GM19324 (cell line): Measurements from ENCODE around the gene IFI27L1.

Source experiments
- ATAC-seq: cut with Tn5 transposase; IDR thresholded peaks from one replicate; pipeline ENCODE4 v1.9.1; 2021; ENCODE audit warnings: mild to moderate bottlenecking, moderate library complexity; ENCODE audit not compliant: unreplicated experiment, low FRiP score

Gene IFI27L1

GRCh38 chr14:94077111-94077821 lies 3.8 kb upstream of the IFI27L1 start:
- ATAC-seq: no peak

- ATAC-seq: no peak
These were observed 3.3 kb upstream of the IFI27L1 start for GRCh38 chr14:94077823-94078222.

- ATAC-seq: no peak
These were observed 1.1 kb upstream of the IFI27L1 start for GRCh38 chr14:94079891-94080620.

DNA sequence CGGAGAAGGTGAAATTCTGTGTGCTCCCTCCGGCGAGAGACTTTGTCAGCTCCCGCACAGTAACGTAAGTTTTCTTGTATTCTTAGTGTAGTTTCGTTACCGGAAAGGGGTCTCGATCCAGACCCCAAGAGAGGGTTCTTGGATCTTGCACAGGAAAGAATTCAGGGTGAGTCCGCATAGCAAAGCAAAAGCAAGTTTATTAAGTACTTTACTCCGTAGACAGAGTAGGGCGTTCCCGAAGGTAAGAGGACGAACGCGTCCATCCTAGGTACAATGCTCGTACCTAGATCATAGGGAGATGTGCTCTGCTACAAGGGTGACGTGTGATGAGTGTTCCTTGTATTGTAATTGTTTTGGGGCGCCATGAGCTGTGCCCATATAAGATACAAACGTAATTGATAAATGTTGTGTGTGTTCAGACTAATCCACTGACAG lies 293 bp downstream of the IFI27L1 start:
- peak; percentile 24 for ATAC-seq

DNA sequence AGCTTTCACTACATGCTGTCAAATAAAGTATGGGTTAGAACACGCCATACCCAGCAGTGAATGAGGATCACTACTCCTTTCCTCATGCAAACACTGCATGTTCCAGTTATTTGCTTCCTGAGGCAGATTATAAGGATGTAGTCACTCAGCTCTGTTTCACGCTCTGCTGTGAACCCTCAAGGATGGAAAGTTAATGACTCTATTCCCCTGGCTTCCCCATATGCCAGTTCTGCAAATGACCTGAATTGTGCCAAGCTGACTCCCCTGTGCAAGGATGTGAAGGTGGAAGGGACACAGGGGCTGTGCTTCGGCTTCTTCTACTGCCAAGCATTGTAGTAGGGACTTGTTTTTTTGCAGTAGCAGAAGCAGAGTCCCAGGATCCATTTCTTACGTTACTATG lies 6.8 kb downstream of the IFI27L1 start:
- no peak for ATAC-seq

DNA sequence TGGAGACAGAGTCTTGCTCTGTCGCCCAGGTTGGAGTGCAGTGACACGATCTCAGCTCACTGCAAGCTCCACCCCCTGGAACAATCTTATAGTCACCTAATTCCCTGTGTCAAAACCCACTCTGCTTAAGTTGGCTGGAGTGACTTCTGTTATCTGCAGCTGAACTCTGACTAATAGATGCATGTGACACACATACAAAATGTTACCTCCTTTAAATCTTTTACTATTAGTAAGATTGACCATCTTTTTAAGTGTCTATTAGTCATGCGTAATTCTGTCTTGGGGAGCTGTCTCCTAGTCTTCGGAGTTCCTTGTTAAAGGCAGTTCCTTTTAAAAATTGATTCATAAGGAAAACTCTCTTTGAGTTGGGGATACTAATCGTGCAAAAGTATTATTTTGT lies 7.4 kb downstream of the IFI27L1 start:
- ATAC-seq: no peak

GRCh38 chr14:94089479-94089878 lies 8.4 kb downstream of the IFI27L1 start:
- no peak for ATAC-seq

DNA sequence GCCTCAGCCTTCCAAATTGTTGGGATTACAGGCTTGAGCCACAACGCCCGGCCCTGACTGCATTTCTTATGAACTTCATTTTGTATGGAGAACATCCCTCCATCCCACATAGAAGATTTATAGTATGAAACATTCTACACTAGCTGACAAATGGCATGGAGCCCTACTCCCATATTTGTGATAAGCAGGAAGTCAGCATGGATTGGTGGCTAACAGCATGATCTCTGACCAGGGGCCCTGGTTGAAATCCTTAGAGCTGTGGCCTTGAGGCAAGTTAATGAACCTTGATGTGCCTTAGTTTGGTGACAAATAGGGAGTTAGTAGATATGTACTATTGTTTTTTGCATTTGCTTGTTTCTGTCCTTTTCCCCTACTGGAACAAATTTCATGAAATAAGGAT lies 12.3 kb downstream of the IFI27L1 start:
- no peak for ATAC-seq

- no peak for ATAC-seq
These were observed 16.0 kb downstream of the IFI27L1 start for GRCh38 chr14:94097091-94097490.

DNA sequence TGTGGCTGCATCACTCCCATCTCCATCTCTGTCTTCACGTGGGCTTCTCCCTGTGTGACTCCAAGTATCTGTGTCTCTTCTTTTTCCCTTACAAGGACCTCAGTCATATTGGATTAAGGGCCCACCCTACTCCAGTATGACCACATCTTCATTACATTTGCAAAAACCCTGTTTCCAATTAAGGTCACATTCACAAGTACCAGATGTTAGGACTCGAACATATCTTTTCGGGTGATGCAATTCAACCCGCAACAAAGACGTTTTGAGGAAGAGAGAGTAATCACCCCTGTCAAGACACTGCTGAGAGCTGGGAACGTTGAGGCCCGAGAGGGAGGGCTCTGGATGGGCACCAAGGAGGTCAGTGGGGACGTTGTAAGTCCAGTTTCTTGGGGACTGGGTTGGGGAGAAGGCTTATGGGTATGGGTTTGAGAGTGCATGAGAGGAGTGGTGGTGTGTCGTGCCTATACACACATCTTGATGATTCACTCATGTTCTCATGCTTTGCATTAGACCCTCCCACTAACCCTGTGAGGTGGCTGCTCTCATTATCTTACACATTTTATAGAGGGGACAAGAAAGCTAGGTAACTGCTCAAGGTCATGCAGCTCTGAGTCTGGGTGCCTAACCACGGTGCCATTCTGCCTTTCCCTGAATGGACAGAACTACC lies 17.3 kb downstream of the IFI27L1 start:
- no peak for ATAC-seq

- no peak for ATAC-seq
These were observed 17.9 kb downstream of the IFI27L1 start for GRCh38 chr14:94099006-94099405.

DNA sequence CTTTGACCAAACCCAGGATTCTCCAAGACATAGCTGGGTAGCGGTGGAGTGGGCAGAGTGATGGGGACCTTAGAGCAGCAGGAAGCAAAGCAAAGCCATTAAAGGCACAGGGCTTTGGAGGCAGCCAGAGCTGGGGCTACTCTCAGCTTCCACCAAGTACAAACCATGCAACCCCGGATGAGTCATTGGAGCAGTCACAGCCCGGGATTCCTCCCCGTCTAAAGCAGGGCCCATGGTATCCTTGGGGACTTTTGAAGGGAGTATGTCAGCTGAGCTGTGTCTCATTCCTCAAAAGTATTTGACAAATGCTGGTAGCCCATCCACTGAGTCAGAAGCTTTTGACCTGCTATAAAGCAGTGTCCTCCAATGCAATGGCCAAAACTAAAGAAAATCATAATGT lies 19.7 kb downstream of the IFI27L1 start:
- ATAC-seq: no peak

- no peak for ATAC-seq
These were observed 20.6 kb downstream of the IFI27L1 start for GRCh38 chr14:94101748-94102147.

GRCh38 chr14:94102768-94103482 lies 21.8 kb downstream of the IFI27L1 start:
- ATAC-seq: no peak

DNA sequence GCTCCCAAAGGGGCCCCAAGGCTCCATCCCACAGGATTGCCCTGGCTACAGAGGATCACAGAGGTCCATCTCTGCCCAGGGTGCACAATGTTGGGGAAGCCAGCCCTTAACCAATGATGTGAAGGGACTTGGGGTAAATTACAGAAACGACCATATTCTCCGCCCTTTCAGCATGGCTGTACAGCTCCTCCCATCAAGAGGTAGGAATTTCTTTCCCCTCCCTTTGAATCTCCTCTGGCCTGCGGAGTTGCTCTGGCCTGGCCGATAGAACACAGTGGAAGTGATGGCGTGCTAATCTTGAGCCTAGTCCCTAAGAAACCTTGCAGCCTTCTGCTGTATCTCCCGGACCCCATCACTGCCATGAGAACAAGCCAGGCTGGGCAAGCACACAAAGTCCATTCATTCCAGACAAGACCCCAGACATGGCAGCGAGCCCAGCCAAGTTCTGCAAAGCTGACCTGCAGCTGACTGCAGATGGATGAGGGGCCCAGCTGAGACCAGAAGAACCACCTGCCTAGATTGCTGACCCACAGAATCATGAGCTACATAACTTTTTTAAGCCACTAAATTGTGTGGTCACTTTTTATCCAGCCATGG lies 22.5 kb downstream of the IFI27L1 start:
- ATAC-seq: no peak

GRCh38 chr14:94104731-94105130 lies 23.6 kb downstream of the IFI27L1 start:
- no peak for ATAC-seq

GRCh38 chr14:94109915-94110250 lies 28.8 kb downstream of the IFI27L1 start:
- no peak for ATAC-seq

DNA sequence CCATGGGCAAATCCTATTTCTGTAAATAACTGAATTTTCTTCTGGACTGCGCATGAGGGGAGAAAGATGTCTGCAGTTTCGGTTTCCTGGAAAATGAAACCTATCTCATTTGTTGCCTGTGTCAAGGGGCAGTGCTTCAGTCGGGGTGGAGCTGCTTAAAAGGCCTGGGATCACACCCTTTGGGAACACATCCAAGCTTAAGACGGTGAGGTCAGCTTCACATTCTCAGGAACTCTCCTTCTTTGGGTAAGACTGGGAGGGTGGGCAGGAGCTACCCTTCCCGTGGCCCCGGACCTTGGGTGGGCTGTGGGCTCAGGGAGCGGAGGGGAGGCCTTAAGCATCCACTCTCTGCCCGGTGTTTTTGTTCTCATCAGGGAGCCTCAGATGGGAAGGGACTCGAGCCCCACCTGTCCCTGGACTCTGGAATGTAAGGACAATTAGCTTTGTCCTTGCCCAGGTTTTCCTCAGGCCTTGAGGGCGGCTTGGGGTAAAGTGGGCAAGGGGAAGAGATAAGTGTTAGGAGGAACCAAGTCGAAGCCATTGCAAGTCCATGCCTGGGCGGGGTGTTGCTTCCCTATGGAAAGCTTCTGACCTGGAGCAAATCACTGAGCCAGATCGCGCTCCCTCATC lies 29.6 kb downstream of the IFI27L1 start, which contains the start of gene IFI27:
Gene IFI27 (plus strand): TSS at position 185 of the 630 bp plus-strand sequence.
- no peak for ATAC-seq

DNA sequence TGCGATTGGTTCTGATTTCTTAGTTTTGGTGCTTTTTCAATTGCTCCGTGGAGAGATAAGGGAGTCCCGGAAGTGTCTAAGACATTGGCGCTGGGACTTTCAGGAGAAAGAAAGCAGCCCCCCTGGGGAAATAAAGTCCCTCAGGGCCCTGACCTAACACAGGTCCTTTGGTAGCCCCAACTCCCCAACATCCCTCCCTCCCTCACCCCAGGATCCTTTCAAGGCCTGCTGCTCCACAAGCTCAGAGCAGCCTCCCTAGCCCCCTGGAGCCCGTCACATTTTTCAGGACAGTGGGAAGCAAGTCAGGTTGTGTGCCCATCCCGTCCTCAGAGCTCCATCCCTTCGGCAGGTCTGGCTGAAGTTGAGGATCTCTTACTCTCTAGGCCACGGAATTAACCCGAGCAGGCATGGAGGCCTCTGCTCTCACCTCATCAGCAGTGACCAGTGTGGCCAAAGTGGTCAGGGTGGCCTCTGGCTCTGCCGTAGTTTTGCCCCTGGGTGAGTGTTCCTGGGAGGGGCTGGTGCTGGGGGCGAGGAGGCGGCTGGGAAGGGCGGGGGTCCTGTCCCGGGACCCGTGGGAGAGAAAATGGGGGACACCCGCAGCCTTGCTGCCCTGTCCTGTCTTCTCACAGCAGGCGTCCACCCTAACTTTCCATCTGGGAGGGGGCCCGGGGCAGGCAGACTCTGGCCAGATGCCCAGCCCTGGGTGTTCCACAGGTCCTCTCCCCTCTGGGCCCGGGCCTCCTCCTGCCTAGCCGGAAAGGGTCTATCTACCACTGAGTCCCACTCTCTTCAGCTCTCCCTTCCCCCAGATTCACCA lies 30.4 kb downstream of the IFI27L1 start:
- no peak for ATAC-seq
